GM19023 (cell line): Measurements from ENCODE around the gene TGFB3.
"Not testable (repeated sequence)": the region's sequence is repeated elsewhere in the genome, so short reads cannot be mapped to it uniquely, and the experiment has no call there.

Experiments used
- ATAC-seq: cut with Tn5 transposase; IDR thresholded peaks from one replicate; pipeline ENCODE4 v1.9.1; 2021; ENCODE audit warnings: mild to moderate bottlenecking, moderate library complexity; ENCODE audit not compliant: unreplicated experiment

Gene TGFB3

GRCh38 chr14:75981426-75982265 lies at the start of gene TGFB3:
Gene TGFB3 (minus strand): TSS chr14:75981995. CDS start chr14:75980893, 1,102 bp downstream.
- no peak for ATAC-seq

- no peak for ATAC-seq
These were observed 42.6 kb upstream of the TGFB3 start for GRCh38 chr14:76024211-76024907.

- no peak for ATAC-seq
These were observed 42.0 kb upstream of the TGFB3 start for GRCh38 chr14:76023757-76024156.

- ATAC-seq = no peak
These were observed 41.2 kb upstream of the TGFB3 start for GRCh38 chr14:76022991-76023390.

GRCh38 chr14:76019676-76020075 lies 37.9 kb upstream of the TGFB3 start:
- ATAC-seq = no peak

GRCh38 chr14:76015668-76016067 lies 33.9 kb upstream of the TGFB3 start:
- no peak for ATAC-seq

GRCh38 chr14:76015191-76015590 lies 33.4 kb upstream of the TGFB3 start:
- ATAC-seq = no peak

- ATAC-seq = no peak
These were observed 30.6 kb upstream of the TGFB3 start for GRCh38 chr14:76012354-76012753.

- no peak for ATAC-seq
These were observed 30.1 kb upstream of the TGFB3 start for GRCh38 chr14:76011930-76012329.

- not testable (repeated sequence) for ATAC-seq
These were observed 27.8 kb upstream of the TGFB3 start for GRCh38 chr14:76009627-76010026.

- no peak for ATAC-seq
These were observed 26.1 kb upstream of the TGFB3 start for GRCh38 chr14:76007852-76008251.

GRCh38 chr14:76007379-76007778 lies 25.6 kb upstream of the TGFB3 start:
- no peak for ATAC-seq

- ATAC-seq = no peak
These were observed 24.5 kb upstream of the TGFB3 start for GRCh38 chr14:76006253-76006652.

GRCh38 chr14:76002383-76002782 lies 20.6 kb upstream of the TGFB3 start:
- ATAC-seq = no peak

GRCh38 chr14:75999511-76000190 lies 17.9 kb upstream of the TGFB3 start:
- ATAC-seq = no peak

- no peak for ATAC-seq
These were observed 14.7 kb upstream of the TGFB3 start for GRCh38 chr14:75996488-75996887.

GRCh38 chr14:75995372-75996041 lies 13.7 kb upstream of the TGFB3 start:
- ATAC-seq = no peak

GRCh38 chr14:75993567-75994041 lies 11.8 kb upstream of the TGFB3 start:
- no peak for ATAC-seq

GRCh38 chr14:75991753-75992152 lies 10.0 kb upstream of the TGFB3 start:
- ATAC-seq = no peak

GRCh38 chr14:75990297-75990696 lies 8.5 kb upstream of the TGFB3 start:
- no peak for ATAC-seq

- ATAC-seq = no peak
These were observed 7.3 kb upstream of the TGFB3 start for GRCh38 chr14:75989134-75989533.
